ENCODE measurements around the gene GRB10. TPM values are rescaled to one million over a fixed set of nuclear protein-coding genes. Genes with fewer than 3 reads are reported as not detected.

Gene GRB10
- total and polyA plus RNA-seq, 4 experiments from 2014 or later = 0.83 to 7.7 (median 5.0) TPM

DNA sequence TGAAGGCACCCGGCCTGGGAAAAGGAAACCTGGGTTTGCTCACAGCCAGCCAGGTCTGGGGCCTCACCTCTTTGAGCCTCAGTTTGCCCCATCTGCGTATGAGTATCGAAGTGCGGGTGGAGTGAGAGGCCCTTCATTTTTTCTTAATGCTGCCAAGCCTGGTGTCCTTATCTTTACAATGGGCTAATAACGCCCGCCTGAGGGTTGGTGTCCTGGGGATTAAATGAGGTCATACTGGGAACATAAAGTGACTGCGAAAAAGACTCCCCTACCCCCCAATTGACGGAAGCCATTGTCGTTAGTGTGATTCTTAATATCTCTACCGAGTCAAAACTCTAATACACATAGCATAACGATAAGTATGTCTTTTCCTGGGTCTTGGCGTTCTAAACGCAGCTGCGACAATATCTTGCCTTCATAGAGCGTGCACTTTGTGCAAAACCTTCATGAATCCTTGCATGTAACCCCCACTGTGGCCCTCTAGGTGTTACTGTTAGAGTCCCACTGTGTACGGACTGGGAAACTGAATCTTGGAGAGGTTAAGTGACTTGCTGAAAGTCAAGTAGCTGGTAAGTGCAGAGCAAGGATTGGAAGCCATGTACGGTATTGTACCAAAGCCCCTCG is 11.4 kb upstream of the GRB10 start:
- DNase-seq = peak in 1 of 5 donors; percentile 3
- intact Hi-C loops (cut with micrococcal nuclease) = loop anchor here (1.0 to 2.0 kb wide), 2 partner anchors 54 to 97 kb away; no protein-coding TSS in a partner anchor
- Histone ChIP-seq H3K27ac (ENCODE audit: low read depth, low read length) (no peak overlapping the region), H3K9me3 (ENCODE audit: control insufficient read depth in 1 of 2, low read length in 2 of 2) (no peaks in the 10 kb centered on the region), H3K36me3 (ENCODE audit: insufficient read depth, low read length) (no peaks in the 10 kb centered on the region), H3K4me1 (ENCODE audit: insufficient read depth, low read length) (peaks cover 8% of the 10 kb centered on the region), H3K27me3 (ENCODE audit: insufficient read depth, low read length) (peaks cover 8% of the 10 kb centered on the region), H3K4me3 (ENCODE audit: low read length in 2 of 2) (no peak overlapping the region)
- Mint-ChIP-seq H3K36me3 (peaks cover 0 to 3% of the 10 kb centered on the region in 2 donors), H3K4me3 (peak overlapping the region; percentile 59 to 89 (median 82)), H3K27me3 (peaks cover 16 to 22% of the 10 kb centered on the region in 2 donors), H3K9me3 (peaks cover 0 to 6% (median 3%) of the 10 kb centered on the region in 8 donors), H3K27ac (peak overlapping the region in 6 of 7 donors; percentile 8 to 75 (median 60)), H3K4me1 (peaks cover 6 to 23% (median 14%) of the 10 kb centered on the region in 4 donors)
- ChIA-PET POLR2A (ENCODE audit: partially characterized antibody) (interaction anchor here (1.6 kb wide), 1 partner anchor 54 kb away, joined by 4 read pairs; no protein-coding TSS in a partner anchor), CTCF (ENCODE audit: partially characterized antibody) (interaction anchor here (0.9 kb wide), 1 partner anchor 342 kb away, joined by 3 read pairs; no protein-coding TSS in a partner anchor)

DNA sequence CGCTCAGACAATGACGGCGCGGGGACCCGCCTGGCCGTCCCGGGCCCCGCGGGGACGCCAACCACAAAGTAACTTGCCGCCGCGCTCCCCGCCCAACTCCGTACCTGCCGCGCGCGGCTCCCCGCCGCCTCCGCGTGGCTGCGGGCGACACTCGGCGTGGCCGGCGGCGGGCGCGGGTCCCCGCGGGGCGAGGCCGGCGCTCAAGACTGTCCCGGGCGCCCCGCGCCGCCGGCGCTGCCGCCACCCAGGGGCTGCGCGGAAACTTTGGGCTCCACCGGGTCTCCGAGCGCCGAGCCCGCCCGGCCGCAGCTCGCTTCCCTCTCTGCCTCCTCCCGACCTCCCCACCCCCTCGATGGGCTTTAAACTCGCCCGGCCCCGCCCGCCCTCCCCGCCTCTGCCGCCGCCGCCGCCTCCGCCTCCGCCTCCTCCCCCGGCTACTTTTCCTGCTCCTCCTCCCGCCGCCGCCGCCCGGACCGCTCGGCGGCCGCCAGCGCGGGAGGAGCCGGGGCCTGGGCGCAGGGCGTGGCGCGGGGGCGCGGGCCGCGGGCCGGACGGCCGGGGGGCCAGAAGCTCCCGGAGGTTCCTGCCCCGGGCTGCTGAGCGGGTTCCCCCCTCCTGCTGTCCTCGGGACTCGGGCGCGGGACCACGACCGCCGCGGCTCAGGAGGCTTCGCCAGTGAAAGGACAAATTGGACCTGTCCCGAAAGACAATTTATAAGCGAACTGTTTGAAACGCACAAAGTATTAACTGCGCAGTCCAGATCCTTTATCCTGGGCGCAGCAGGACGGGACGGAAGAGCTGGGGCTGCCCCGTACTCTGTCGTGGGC is 10.6 kb upstream of the GRB10 start:
- Histone ChIP-seq H3K4me1 (ENCODE audit: insufficient read depth, low read length) (peaks cover 8% of the 10 kb centered on the region), H3K36me3 (ENCODE audit: insufficient read depth, low read length) (no peaks in the 10 kb centered on the region), H3K27ac (ENCODE audit: low read depth, low read length) (no peak overlapping the region), H3K4me3 (ENCODE audit: low read length in 2 of 2) (no peak overlapping the region), H3K9me3 (ENCODE audit: control insufficient read depth in 1 of 2, low read length in 2 of 2) (peaks cover 0 to 2% of the 10 kb centered on the region in 2 donors), H3K27me3 (ENCODE audit: insufficient read depth, low read length) (peaks cover 8% of the 10 kb centered on the region)
- H3K9me3 Mint-ChIP-seq = peaks cover 0 to 8% (median 2%) of the 10 kb centered on the region in 8 donors
- ChIA-PET CTCF (ENCODE audit: partially characterized antibody) (interaction anchor here (0.9 kb wide), 1 partner anchor 343 kb away, joined by 3 read pairs; no protein-coding TSS in a partner anchor), POLR2A (ENCODE audit: partially characterized antibody) (interaction anchor here (1.6 kb wide), 1 partner anchor 54 kb away, joined by 4 read pairs; no protein-coding TSS in a partner anchor)
- H3K27ac Mint-ChIP-seq = peak overlapping the region in 1 of 7 donors; percentile 54
- H3K36me3 Mint-ChIP-seq = peaks cover 3% of the 10 kb centered on the region in 2 donors
- H3K4me1 Mint-ChIP-seq = peaks cover 6 to 23% (median 14%) of the 10 kb centered on the region in 4 donors
- peaks cover 16 to 25% of the 10 kb centered on the region in 2 donors for H3K27me3 Mint-ChIP-seq
- intact Hi-C loops (cut with micrococcal nuclease) = loop anchor here (2.0 kb wide), 1 partner anchor 97 kb away; no protein-coding TSS in a partner anchor
- peak overlapping the region; percentile 59 to 89 (median 82) for H3K4me3 Mint-ChIP-seq
- peak; percentile 16 to 49 (median 31) for DNase-seq

DNA sequence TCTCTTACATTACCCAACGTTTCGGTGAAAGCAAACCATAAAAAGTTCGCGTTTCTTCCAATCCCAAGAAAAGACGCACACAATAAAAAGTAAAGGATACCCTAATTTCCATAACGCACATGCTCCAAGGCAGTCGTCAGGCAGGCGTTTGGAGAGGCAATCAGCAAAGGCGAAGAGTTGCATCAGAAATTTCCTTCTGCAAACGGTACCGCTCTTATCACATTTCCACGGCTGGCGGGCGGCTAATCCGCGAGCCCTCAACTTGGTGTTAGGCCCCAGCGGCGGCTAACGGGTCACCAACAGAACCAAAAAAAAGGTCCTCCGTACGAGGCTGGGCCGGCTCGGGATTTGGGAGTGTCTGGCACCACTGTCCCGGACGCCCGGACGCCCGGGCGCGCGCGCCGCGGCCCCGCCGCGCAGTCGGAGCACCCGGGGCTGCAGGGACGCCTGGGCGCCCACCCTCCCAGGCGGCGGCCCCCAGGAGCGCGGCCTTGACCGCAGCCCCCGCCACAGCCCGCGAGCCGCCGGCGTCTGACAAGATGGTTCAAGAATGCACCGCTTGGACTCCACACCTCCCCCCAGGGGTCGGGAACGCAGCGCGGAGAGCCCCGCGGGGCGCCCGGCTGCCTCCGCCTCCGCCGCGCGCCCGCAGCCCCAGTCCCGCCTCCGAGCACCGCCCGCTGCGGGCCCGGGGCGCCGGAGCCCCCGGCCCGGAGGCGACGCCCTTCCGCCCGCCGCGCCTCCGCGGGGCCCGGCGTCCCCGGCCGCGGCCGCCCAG is 9.8 kb upstream of the GRB10 start:
- Histone ChIP-seq H3K4me3 (ENCODE audit: low read length in 2 of 2) (no peak overlapping the region), H3K27ac (ENCODE audit: low read depth, low read length) (no peak overlapping the region), H3K36me3 (ENCODE audit: insufficient read depth, low read length) (no peaks in the 10 kb centered on the region), H3K27me3 (ENCODE audit: insufficient read depth, low read length) (peaks cover 8% of the 10 kb centered on the region), H3K4me1 (ENCODE audit: insufficient read depth, low read length) (peaks cover 8% of the 10 kb centered on the region), H3K9me3 (ENCODE audit: control insufficient read depth in 1 of 2, low read length in 2 of 2) (peaks cover 0 to 5% of the 10 kb centered on the region in 2 donors)
- POLR2A ChIA-PET (ENCODE audit: partially characterized antibody) = no interaction called here
- peaks cover 0 to 8% (median 4%) of the 10 kb centered on the region in 8 donors for H3K9me3 Mint-ChIP-seq
- H3K4me1 Mint-ChIP-seq = peaks cover 6 to 23% (median 14%) of the 10 kb centered on the region in 4 donors
- H3K4me3 Mint-ChIP-seq = peak overlapping the region; percentile 78 to 90 (median 88)
- H3K27me3 Mint-ChIP-seq = peaks cover 13 to 25% of the 10 kb centered on the region in 2 donors
- intact Hi-C loops (cut with micrococcal nuclease) = loop anchor here (2.0 kb wide), 1 partner anchor 96 kb away; no protein-coding TSS in a partner anchor
- peak overlapping the region in 5 of 7 donors; percentile 47 to 78 (median 68) for H3K27ac Mint-ChIP-seq
- CTCF ChIA-PET (ENCODE audit: partially characterized antibody) = no interaction called here
- peaks cover 3 to 5% of the 10 kb centered on the region in 2 donors for H3K36me3 Mint-ChIP-seq
- peak in 2 of 5 donors; percentile 19 for DNase-seq

DNA sequence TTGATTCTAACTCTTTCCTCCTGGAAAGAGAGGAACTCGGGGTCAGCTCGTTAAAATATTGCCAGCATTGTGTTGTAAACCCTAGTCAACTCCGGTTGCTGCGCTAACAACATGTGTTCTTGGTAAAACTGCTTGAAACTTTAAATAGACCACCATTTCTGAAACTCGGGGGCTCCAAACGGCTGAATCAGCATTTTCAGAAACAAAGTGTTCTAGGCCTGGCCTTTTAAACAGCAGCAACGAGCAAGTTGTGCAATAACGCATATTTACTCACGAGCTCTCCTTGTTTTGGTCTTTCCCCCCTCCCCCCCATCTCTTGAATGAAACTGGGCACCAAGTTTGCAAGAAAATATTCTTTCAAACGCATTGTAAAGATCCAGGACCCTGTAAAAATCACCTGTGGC is 9.2 kb upstream of the GRB10 start:
- H3K36me3 ChIP-seq (ENCODE audit: insufficient read depth, low read length) = no peaks in the 10 kb centered on the region
- ChIA-PET CTCF (ENCODE audit: partially characterized antibody) (no interaction called here), POLR2A (ENCODE audit: partially characterized antibody) (interaction anchor here (1.3 kb wide), 1 partner anchor 52 kb away, joined by 4 read pairs; no protein-coding TSS in a partner anchor)
- H3K4me3 ChIP-seq (ENCODE audit: low read length in 2 of 2) = no peak overlapping the region
- Mint-ChIP-seq H3K36me3 (peaks cover 3 to 6% of the 10 kb centered on the region in 2 donors), H3K27me3 (peaks cover 15 to 27% of the 10 kb centered on the region in 2 donors), H3K4me1 (peaks cover 7 to 23% (median 15%) of the 10 kb centered on the region in 4 donors), H3K4me3 (peak overlapping the region; percentile 78 to 90 (median 88)), H3K27ac (peak overlapping the region in 1 of 7 donors; percentile 63), H3K9me3 (peaks cover 0 to 14% (median 4%) of the 10 kb centered on the region in 8 donors)
- DNase-seq = no peak
- H3K9me3 ChIP-seq (ENCODE audit: control insufficient read depth in 1 of 2, low read length in 2 of 2) = peaks cover 0 to 5% of the 10 kb centered on the region in 2 donors
- peaks cover 8% of the 10 kb centered on the region for H3K4me1 ChIP-seq (ENCODE audit: insufficient read depth, low read length)
- no peak overlapping the region for H3K27ac ChIP-seq (ENCODE audit: low read depth, low read length)
- intact Hi-C loops (cut with micrococcal nuclease) = loop anchor here (2.0 kb wide), 1 partner anchor 95 kb away; no protein-coding TSS in a partner anchor
- H3K27me3 ChIP-seq (ENCODE audit: insufficient read depth, low read length) = peaks cover 8% of the 10 kb centered on the region

DNA sequence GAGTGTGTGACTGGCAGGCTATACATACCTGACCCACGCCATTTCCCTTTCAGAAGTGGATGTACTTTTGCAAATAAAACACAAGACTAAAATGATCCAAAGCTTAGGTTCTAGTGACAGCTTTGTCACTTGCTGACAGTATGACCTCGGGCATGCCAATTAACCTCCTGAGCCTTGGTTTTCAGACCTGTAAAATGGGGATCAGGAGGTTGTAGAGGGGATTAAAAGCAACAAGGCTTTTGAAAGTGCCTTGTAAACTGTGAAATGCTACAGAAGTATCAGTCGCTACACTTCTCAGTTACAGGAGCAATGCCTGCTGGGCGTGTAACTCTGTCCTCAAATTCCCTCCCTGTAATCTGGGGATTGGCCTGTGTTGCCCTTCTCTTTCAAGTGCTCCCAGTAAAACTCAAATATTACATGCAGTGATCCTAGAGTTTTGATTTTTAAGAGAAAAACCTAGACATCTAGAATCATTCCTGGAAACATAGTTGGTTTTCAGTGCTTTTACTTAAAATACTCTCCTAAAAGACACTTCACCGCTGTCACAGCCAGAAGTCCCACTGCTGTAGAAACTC is 8.8 kb upstream of the GRB10 start:
- Mint-ChIP-seq H3K4me1 (peaks cover 8 to 23% (median 16%) of the 10 kb centered on the region in 4 donors), H3K27me3 (peaks cover 17 to 27% of the 10 kb centered on the region in 2 donors), H3K36me3 (peaks cover 3 to 10% of the 10 kb centered on the region in 2 donors), H3K27ac (peak overlapping the region in 1 of 7 donors; percentile 63), H3K9me3 (peaks cover 0 to 16% (median 5%) of the 10 kb centered on the region in 8 donors), H3K4me3 (peak overlapping the region; percentile 78 to 90 (median 88))
- ChIA-PET CTCF (ENCODE audit: partially characterized antibody) (no interaction called here), POLR2A (ENCODE audit: partially characterized antibody) (interaction anchor here (1.3 kb wide), 1 partner anchor 52 kb away, joined by 4 read pairs; no protein-coding TSS in a partner anchor)
- intact Hi-C loops (cut with micrococcal nuclease) = no loop called here
- H3K4me1 ChIP-seq (ENCODE audit: insufficient read depth, low read length) = peaks cover 8% of the 10 kb centered on the region
- no peak for DNase-seq
- H3K27me3 ChIP-seq (ENCODE audit: insufficient read depth, low read length) = peaks cover 8% of the 10 kb centered on the region
- H3K9me3 ChIP-seq (ENCODE audit: control insufficient read depth in 1 of 2, low read length in 2 of 2) = peaks cover 0 to 5% of the 10 kb centered on the region in 2 donors
- no peak overlapping the region for H3K4me3 ChIP-seq (ENCODE audit: low read length in 2 of 2)
- H3K36me3 ChIP-seq (ENCODE audit: insufficient read depth, low read length) = no peaks in the 10 kb centered on the region
- H3K27ac ChIP-seq (ENCODE audit: low read depth, low read length) = no peak overlapping the region

DNA sequence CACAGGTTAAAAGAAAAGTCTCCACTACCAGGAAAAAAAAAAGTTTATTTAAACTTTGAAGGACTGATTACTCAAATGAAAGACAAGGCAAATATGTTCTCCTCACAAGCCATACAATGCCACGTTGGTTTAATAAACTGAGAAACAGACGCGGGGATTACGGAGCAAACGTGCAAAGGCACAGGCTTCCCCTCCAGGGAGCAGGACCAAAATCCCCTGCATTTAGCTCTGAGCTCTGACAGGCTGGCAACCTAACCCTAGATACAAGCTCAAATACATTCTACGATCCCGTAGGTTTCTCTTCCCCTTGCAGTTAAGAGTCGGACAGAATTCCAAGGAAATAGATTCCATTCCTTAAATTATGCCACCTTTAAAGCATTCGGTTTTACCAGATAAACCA is 7.7 kb upstream of the GRB10 start:
- Histone ChIP-seq H3K4me3 (ENCODE audit: low read length in 2 of 2) (no peak overlapping the region), H3K27me3 (ENCODE audit: insufficient read depth, low read length) (peaks cover 8% of the 10 kb centered on the region), H3K4me1 (ENCODE audit: insufficient read depth, low read length) (peaks cover 8% of the 10 kb centered on the region), H3K9me3 (ENCODE audit: control insufficient read depth in 1 of 2, low read length in 2 of 2) (peaks cover 0 to 5% of the 10 kb centered on the region in 2 donors), H3K36me3 (ENCODE audit: insufficient read depth, low read length) (no peaks in the 10 kb centered on the region), H3K27ac (ENCODE audit: low read depth, low read length) (no peak overlapping the region)
- Mint-ChIP-seq H3K4me1 (peaks cover 8 to 23% (median 16%) of the 10 kb centered on the region in 4 donors), H3K27ac (no peak overlapping the region), H3K27me3 (peaks cover 19 to 30% of the 10 kb centered on the region in 2 donors), H3K36me3 (peaks cover 3 to 10% of the 10 kb centered on the region in 2 donors), H3K9me3 (peaks cover 0 to 16% (median 5%) of the 10 kb centered on the region in 8 donors), H3K4me3 (peak overlapping the region in 1 of 8 donors; percentile 42)
- ChIA-PET POLR2A (ENCODE audit: partially characterized antibody) (no interaction called here), CTCF (ENCODE audit: partially characterized antibody) (no interaction called here)
- no peak for DNase-seq
- intact Hi-C loops (cut with micrococcal nuclease) = no loop called here
